Spleen (tissue), 11 donors: ENCODE measurements around the gene SPTSSA. TPM values are rescaled to one million over a fixed set of nuclear protein-coding genes. Genes with fewer than 3 reads are reported as not detected.
"Not testable (repeated sequence)": the region's sequence is repeated elsewhere in the genome, so short reads cannot be mapped to it uniquely, and the experiment has no call there.

ENCODE experiments used
- DNase-seq: peaks from one replicate; pipeline ENCODE4 v3.0.0-alpha.2; 2020
- H3K27ac ChIP-seq, 8 donors: fragments of 200-600 bp; sonication (generic) in 7 of 8; 1 replicate in 4 of 8; 2 replicates in 4 of 8; pipeline versions ENCODE4 v1.5.0 to v1.8.0; 2016 to 2021; ENCODE audit warnings: inconsistent platforms in 4 of 8, mild to moderate bottlenecking in 4 of 8, moderate library complexity in 1 of 8
- H3K27me3 ChIP-seq, 7 donors: fragments of 200-600 bp; sonication (generic) in 6 of 7; replicated peaks in 1 of 7; 1 replicate in 4 of 7; 2 replicates in 3 of 7; pipeline versions ENCODE4 v1.5.0 to v1.8.0; 2016 to 2021; ENCODE audit warnings: inconsistent platforms in 3 of 7, mild to moderate bottlenecking in 1 of 7
- H3K36me3 ChIP-seq, 6 donors: fragments of 200-600 bp; sonication (generic) in 5 of 6; 1 replicate in 4 of 6; 2 replicates in 2 of 6; pipeline versions ENCODE4 v1.5.0 to v1.8.0; 2016 to 2021; ENCODE audit warnings: inconsistent platforms in 2 of 6
- H3K4me1 ChIP-seq, 6 donors: fragments of 200-600 bp; sonication (generic) in 5 of 6; 1 replicate in 3 of 6; 2 replicates in 3 of 6; pipeline versions ENCODE4 v1.5.0 to v1.8.0; 2016 to 2021; ENCODE audit warnings: inconsistent platforms in 3 of 6
- H3K4me3 ChIP-seq, 8 donors: fragments of 200-600 bp; sonication (generic) in 7 of 8; 1 replicate in 4 of 8; 2 replicates in 4 of 8; pipeline versions ENCODE4 v1.5.0 to v1.8.0; 2016 to 2021; ENCODE audit warnings: inconsistent platforms in 4 of 8, mild to moderate bottlenecking in 4 of 8, moderate library complexity in 2 of 8
- H3K9me3 ChIP-seq, 8 donors: fragments of 200-600 bp; sonication (generic) in 7 of 8; 1 replicate in 4 of 8; 2 replicates in 4 of 8; pipeline versions ENCODE4 v1.5.0 to v1.8.0; 2016 to 2021; ENCODE audit warnings: inconsistent platforms in 4 of 8
- POLR2A ChIP-seq, 3 donors: fragments of 450-650 bp; IDR thresholded peaks; one replicate each; pipeline ENCODE4 v1.5.1; 2017; ENCODE audit warnings: antibody characterized with exemption in 3 of 3, mild to moderate bottlenecking in 1 of 3
- POLR2AphosphoS5 ChIP-seq, 3 donors: sonication (generic); formaldehyde crosslinking; IDR thresholded peaks; one replicate each; pipeline ENCODE4 v1.5.1; 2017; ENCODE audit warnings: antibody characterized with exemption in 3 of 3
- WGBS, 5 donors: extraction: QIAGEN DNeasy Blood & Tissue Kit in 3 of 5; methylation state at CpG; one replicate each; pipeline versions ENCODE4 v1.1.5 to v1.1.7; 2013 to 2018; 5-methylcytosine and 5-hydroxymethylcytosine counted together
- intact Hi-C: fragments of 100-400 bp; cut with DNase I; formaldehyde crosslinking; loops from one replicate; pipeline ENCODE4 v1.15.0; 2023; ENCODE audit warnings: low total_unique reads
- polyA plus RNA-seq, 3 donors: library from polyadenylated mRNA; stranded (reverse); fragments of 200-250 nt; gene quantifications; one replicate each; pipeline ENCODE4 v1.2.1, GENCODE V29; 2013
- total RNA-seq, 7 donors: library from RNA; depleted of rRNA in 3 of 7; stranded (reverse); fragments of >200 nt in 3 of 7; fragmentation: NEBNext Ultra II Directional in 4 of 7; extraction: Animal tissue kit (Norgen Biotek cat#: 25700) in 4 of 7; gene quantifications; one replicate each; pipeline versions ENCODE4 v1.1.0 to v1.2.1, GENCODE V29; 2016 to 2021
- TF ChIP-seq, protein P1 (sequence below), 11 experiments: fragments of 200-600 bp in 7 of 11; fragments of 450-650 bp in 4 of 11; sonication (generic) in 4 of 11; IDR thresholded peaks in 8 of 11; conservative IDR thresholded peaks in 3 of 11; 1 replicate in 7 of 11; 2 replicates in 4 of 11; pipeline versions ENCODE4 v1.4.0 to v1.8.0; 2016 to 2021; ENCODE audit warnings: antibody characterized with exemption in 11 of 11, inconsistent platforms in 4 of 11, mild to moderate bottlenecking in 1 of 11
- donor health status: healthy with polysubstance abuse.
- donor health status: DM: no; HTN: no; CAD: no; lungs with moderate emphysema.
- donor health status: DM: no; HTN: no; CAD: no.
- donor health status: Bipolar disorder and iron deficiency.
- donor health status: healthy.
- donor health status: DM: no; HTN: no; CAD: no.
- donor health status: DM: yes; HTN: yes; CAD: no.

SPTSSA gene
- total and polyA plus RNA-seq, 10 donors, result 8.9 to 16.7 (median 13.3) TPM

DNA sequence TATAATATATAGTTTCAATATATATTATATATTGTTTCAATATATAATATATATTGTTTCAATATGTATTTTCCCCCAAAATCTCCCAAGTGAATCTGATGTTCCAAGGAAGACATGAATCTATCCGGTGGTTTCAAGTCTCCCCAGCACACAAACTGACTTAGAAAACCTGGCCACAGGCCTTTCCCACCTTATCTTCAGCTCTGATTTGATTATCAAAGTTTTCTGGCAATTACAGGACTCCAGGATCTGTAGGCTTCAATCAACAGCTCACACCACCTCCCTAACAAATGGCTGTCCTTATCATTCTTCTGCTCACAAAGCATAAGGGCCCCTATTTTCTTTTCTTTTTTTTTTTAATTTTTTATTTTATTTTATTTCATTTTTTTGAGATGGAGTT, 22.7 kb upstream of the SPTSSA start:
- no peak for DNase-seq
- Histone ChIP-seq H3K36me3 (no peaks in the 10 kb centered on the region), H3K4me1 (no peaks in the 10 kb centered on the region), H3K4me3 (no peak overlapping the region), H3K27ac (no peak overlapping the region), H3K27me3 (no peaks in the 10 kb centered on the region), H3K9me3 (no peaks in the 10 kb centered on the region)
- intact Hi-C loops, result no loop called here
- TF ChIP-seq POLR2AphosphoS5 (IDR thresholded peaks at IDR 0.05), result no peak
- no peak for TF ChIP-seq POLR2A (IDR thresholded peaks at IDR 0.05)
- TF ChIP-seq, protein P1, sequence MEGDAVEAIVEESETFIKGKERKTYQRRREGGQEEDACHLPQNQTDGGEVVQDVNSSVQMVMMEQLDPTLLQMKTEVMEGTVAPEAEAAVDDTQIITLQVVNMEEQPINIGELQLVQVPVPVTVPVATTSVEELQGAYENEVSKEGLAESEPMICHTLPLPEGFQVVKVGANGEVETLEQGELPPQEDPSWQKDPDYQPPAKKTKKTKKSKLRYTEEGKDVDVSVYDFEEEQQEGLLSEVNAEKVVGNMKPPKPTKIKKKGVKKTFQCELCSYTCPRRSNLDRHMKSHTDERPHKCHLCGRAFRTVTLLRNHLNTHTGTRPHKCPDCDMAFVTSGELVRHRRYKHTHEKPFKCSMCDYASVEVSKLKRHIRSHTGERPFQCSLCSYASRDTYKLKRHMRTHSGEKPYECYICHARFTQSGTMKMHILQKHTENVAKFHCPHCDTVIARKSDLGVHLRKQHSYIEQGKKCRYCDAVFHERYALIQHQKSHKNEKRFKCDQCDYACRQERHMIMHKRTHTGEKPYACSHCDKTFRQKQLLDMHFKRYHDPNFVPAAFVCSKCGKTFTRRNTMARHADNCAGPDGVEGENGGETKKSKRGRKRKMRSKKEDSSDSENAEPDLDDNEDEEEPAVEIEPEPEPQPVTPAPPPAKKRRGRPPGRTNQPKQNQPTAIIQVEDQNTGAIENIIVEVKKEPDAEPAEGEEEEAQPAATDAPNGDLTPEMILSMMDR (IDR thresholded peaks at IDR 0.05 in 8 of 11, conservative IDR thresholded peaks at IDR 0.05 in 3 of 11), result no peak
- WGBS, 5 donors, result 90 to 95% (median 94%) methylated on average over 1 of the region's 1 CpG

DNA sequence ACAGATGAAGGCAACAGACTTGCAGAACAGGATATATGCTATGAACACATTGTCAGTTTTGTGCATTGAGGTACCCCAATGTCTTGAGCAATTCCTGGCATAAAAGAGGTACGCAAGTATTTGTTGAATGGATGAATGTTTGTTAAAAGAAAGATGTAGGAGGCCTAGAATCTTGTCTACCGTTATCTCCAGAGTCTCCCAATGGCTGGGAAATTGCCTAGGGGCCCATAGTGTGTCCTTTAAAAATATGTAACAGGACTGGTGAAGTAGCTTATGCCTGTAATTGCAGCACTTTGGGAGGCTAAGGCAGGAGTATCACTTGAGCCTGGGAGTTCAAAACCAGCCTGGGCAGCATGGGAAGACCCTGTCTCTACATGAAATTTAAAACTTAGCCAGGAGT, 20.4 kb upstream of the SPTSSA start:
- 72 to 85% (median 84%) methylated on average over 2 of the region's 2 CpGs for WGBS, 5 donors
- Histone ChIP-seq H3K27ac (no peak overlapping the region), H3K36me3 (no peaks in the 10 kb centered on the region), H3K27me3 (no peaks in the 10 kb centered on the region), H3K4me3 (no peak overlapping the region), H3K9me3 (no peaks in the 10 kb centered on the region), H3K4me1 (no peaks in the 10 kb centered on the region)
- intact Hi-C loops, result no loop called here
- DNase-seq, result no peak
- TF ChIP-seq, protein P1 (IDR thresholded peaks at IDR 0.05 in 8 of 11, conservative IDR thresholded peaks at IDR 0.05 in 3 of 11), result no peak
- TF ChIP-seq POLR2AphosphoS5 (IDR thresholded peaks at IDR 0.05) (no peak), POLR2A (IDR thresholded peaks at IDR 0.05) (no peak)

DNA sequence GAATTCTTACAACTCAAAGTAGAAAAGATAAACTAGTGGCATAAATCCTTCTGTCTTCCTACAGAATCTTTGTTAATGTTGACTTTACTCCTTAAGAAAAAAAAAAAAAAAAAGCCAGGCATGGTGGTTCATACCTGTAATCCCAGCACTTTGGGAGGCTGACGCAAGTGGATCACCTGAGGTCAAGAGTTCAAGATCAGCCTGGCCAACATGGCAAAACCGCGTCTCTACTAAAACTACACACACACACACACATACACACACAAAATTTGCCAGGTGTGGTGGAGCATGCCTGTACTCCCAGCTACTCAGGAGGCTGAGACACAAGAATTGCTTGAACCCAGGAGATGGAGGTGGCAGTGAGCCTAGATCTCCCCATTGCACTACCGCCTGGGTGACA, 17.7 kb upstream of the SPTSSA start:
- no peak for DNase-seq
- Histone ChIP-seq H3K4me3 (no peak overlapping the region), H3K36me3 (no peaks in the 10 kb centered on the region), H3K4me1 (no peaks in the 10 kb centered on the region), H3K27me3 (no peaks in the 10 kb centered on the region), H3K9me3 (no peaks in the 10 kb centered on the region), H3K27ac (no peak overlapping the region)
- WGBS, 5 donors, result 83 to 97% (median 92%) methylated on average over 4 of the region's 4 CpGs
- TF ChIP-seq POLR2A (IDR thresholded peaks at IDR 0.05) (no peak), POLR2AphosphoS5 (IDR thresholded peaks at IDR 0.05) (no peak)
- TF ChIP-seq, protein P1 (IDR thresholded peaks at IDR 0.05 in 8 of 11, conservative IDR thresholded peaks at IDR 0.05 in 3 of 11), result no peak
- intact Hi-C loops, result no loop called here

DNA sequence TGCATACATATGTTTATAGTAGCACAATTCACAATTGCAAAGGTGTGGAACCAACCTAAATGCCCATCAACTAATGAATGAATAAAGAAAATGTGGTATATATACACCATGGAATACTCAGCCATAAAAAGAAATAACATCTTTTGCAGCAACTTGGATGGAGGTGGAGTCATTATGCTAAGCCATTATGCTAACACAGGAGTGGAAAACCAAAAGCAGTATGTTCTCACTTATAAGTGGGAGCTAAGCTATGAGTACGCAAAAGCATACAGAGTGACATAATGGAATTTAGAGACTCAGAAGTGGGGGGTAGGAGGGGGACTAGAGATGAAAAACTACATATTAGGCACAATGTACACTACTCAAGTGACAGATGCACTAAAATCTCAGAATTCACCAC, 16.2 kb upstream of the SPTSSA start:
- H3K9me3 ChIP-seq, result no peaks in the 10 kb centered on the region
- H3K4me1 ChIP-seq, result no peaks in the 10 kb centered on the region
- DNase-seq, result no peak
- no peaks in the 10 kb centered on the region for H3K36me3 ChIP-seq
- WGBS, 5 donors, result 86 to 98% (median 96%) methylated on average over 1 of the region's 1 CpG
- TF ChIP-seq POLR2AphosphoS5 (IDR thresholded peaks at IDR 0.05) (no peak), POLR2A (IDR thresholded peaks at IDR 0.05) (no peak)
- TF ChIP-seq, protein P1 (IDR thresholded peaks at IDR 0.05 in 8 of 11, conservative IDR thresholded peaks at IDR 0.05 in 3 of 11), result no peak
- no peaks in the 10 kb centered on the region for H3K27me3 ChIP-seq
- H3K27ac ChIP-seq, result no peak overlapping the region
- intact Hi-C loops, result no loop called here
- no peak overlapping the region for H3K4me3 ChIP-seq

DNA sequence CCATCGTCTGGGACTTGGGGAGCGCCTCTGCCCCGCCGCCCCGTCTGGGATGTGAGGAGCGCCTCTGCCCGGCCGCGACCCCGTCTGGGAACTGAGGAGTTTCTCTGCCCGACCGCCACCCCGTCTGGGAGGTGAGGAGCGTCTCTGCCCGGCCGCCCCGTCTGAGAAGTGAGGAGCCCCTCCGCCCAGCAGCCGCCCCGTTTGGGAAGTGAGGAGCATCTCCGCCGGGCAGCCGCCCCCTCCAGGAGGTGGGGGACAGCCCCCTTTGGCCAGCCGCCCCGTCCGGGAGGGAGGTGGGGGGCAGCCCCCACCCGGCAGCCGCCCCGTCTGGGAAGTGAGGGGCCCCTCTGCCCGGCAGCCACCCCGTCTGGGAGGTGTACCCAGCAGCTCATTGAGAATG, 14.0 kb upstream of the SPTSSA start:
- H3K9me3 ChIP-seq, H3K27me3 ChIP-seq, H3K4me1 ChIP-seq, H3K36me3 ChIP-seq, H3K27ac ChIP-seq, H3K4me3 ChIP-seq, DNase-seq, intact Hi-C loops: not testable (repeated sequence)
- 88 to 99% (median 97%) methylated on average over 21 to 31 of the region's 31 CpGs for WGBS, 5 donors
